HG03095 (cell line): ENCODE measurements around the gene OTOG.

Experiments used
- ATAC-seq: cut with Tn5 transposase; IDR thresholded peaks from one replicate; pipeline ENCODE4 v1.9.1; 2021; ENCODE audit warnings: moderate library complexity; ENCODE audit not compliant: unreplicated experiment

Gene OTOG

GRCh38 chr11:17517186-17517585, 29.9 kb upstream of the OTOG start:
- ATAC-seq, result no peak

- ATAC-seq, result no peak
Observed at GRCh38 chr11:17518366-17518765, 28.7 kb upstream of the OTOG start.

GRCh38 chr11:17519061-17519885, 27.8 kb upstream of the OTOG start:
- ATAC-seq, result no peak

GRCh38 chr11:17521106-17521900, 25.8 kb upstream of the OTOG start:
- ATAC-seq, result no peak

GRCh38 chr11:17522655-17523054, 24.4 kb upstream of the OTOG start:
- no peak for ATAC-seq

GRCh38 chr11:17524221-17524620, 22.8 kb upstream of the OTOG start:
- no peak for ATAC-seq

DNA sequence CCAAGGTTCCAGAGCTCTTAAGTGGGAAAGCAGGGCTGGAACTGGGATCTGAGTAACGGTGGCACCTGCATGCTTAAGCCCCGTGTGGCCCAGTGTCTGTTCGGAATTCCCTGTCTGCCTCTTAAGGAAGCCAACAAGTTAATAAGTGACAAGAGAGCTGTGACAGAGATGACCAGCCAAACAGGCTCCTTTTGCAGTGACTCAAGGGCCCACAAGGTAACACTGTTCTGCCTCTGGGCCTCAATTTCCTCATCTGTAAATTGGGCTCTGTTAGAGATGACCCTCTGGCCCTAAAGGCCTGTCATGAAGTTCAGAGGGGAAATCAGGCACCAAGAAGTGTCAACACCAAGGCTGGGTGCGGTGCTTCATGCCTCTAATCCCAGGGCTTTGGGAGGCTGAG, 21.5 kb upstream of the OTOG start:
- no peak for ATAC-seq

DNA sequence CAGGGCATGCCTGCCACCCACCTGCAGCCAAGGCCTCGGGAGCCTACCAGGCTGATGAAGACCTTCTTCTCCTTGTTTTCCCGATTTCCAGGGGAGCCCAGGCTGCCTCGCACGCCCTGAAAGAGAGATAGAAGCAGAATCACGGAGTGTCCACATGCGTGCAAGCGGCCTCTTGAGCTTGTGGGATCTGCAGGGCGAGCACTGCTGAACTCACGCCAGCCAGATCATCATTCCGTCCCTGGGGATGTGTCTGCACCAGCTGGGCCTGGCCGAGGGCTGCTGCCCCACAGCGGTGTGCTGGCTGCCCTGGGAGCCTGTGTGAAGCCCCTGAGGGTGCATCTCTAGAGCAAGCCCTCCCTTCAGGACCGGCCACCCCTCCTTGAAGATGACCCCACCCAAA, 20.7 kb upstream of the OTOG start:
- no peak for ATAC-seq

- no peak for ATAC-seq
Observed at GRCh38 chr11:17526931-17527627, 20.0 kb upstream of the OTOG start.

GRCh38 chr11:17527628-17527995, 19.4 kb upstream of the OTOG start:
- no peak for ATAC-seq

- peak; percentile 75 for ATAC-seq
Observed at GRCh38 chr11:17528181-17528691, 18.8 kb upstream of the OTOG start.

DNA sequence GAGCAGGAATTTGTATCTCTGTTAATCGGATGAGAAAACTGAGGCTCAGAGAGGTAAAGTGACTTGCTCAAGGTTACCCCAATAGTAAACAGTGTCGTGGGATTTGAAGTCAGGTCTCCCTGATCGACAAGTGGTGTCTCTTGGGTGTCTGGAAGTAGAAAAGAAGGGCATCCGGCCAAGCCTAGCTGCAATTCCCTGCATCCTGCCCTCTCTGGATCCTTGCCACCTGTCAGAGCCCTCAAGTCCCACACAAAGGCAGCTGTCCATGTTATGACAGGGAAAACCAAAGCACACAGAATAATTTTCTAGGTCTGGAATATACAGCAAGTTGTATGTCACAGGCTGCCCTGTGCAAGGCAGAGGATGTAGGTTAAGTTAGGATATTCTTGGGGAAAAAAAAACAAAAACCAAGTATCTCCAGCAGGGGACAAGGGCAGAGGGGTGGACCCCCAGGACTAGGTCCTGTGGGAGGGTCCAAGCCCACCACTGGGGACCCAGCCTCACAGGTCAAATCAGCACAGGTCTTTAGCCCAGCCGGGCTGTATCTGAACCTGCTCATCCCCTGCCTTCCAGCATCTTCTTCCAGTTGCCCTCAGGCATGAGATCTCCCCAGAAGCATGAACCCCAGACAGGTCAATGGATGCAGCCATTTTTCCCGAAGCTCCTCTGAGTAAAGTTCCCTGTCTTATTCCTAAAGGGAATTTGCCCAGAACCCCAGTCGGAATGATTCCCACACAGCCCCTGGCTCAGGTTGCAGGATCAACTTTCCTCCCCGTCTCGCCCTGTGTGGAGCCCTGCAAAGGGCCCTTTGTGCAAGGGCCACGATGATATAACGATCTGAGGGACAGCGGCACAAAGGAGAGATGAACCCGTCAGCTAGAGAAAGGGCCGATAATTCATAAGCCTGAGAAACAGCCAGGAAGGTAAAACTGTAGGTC, 17.9 kb upstream of the OTOG start:
- ATAC-seq, result no peak

DNA sequence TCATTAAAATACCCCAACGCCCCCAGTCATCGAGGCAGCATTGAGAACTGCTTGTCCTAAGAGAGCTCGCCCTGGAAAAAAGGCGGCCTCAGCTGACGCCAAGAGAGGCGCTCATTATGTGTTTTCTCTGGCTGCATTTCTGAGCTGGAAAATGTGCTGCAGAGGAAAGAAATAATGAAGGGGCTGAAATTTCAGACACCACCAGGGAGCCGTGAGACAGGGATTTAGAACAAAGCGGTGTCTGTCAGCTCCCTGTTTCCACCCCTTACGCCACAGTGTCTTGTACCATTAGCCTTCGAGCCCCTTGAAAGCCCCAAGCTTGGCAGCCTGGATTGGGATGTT, 17.2 kb upstream of the OTOG start:
- ATAC-seq, result no peak

- no peak for ATAC-seq
Observed at GRCh38 chr11:17531071-17531600, 15.9 kb upstream of the OTOG start.

- ATAC-seq, result no peak
Observed at GRCh38 chr11:17531636-17532113, 15.4 kb upstream of the OTOG start.

DNA sequence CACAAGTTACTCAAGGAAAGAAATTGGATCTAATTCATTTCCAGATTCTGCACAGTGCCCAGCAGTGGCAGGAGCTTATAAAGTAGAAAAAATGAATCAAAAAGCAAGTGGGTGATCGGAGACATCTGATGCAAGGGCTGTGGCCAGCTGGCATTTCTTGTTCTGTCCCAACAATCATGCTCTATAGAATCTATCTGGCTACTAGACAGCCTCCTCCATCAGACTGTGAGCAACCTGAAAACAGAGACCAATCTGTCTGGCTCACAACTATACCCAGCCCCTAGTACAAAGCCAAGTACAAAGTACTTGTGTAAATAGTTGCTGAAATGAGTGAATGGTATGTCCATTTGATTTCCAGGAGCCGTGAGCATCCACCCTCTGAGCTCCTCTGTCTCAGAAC, 14.3 kb upstream of the OTOG start:
- no peak for ATAC-seq

- no peak for ATAC-seq
Observed at GRCh38 chr11:17533341-17533740, 13.7 kb upstream of the OTOG start.

DNA sequence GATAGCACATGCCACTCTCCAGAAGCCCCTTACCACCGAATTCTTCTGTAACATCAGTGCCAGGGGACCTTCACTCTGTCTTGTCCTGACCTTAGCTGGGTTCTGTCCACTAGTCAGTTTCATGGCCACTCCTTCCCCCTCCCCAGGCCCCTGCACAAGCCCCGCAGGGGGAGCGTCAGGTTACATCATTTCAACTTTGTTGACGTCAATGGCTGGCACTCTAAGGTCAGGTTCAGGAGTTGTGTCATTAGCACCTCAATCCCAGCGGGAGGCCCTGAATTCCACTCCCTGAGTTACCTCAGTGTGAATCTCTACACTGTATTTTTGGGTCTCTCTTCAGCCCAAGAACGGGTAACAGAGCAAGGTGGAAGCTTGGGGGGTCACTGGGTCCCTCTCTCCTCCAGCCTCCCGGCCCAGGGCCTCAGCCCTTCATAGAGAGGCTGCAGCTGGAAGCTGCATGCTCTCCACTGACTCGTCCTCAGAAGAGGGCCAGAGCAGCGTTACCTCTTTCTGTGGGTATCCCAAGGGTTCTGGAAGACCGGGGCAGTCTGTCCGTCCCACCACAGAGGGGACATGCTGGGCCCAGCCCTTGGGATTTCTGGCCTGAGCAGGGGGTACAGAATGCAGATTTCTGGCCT, 13.2 kb upstream of the OTOG start:
- no peak for ATAC-seq

DNA sequence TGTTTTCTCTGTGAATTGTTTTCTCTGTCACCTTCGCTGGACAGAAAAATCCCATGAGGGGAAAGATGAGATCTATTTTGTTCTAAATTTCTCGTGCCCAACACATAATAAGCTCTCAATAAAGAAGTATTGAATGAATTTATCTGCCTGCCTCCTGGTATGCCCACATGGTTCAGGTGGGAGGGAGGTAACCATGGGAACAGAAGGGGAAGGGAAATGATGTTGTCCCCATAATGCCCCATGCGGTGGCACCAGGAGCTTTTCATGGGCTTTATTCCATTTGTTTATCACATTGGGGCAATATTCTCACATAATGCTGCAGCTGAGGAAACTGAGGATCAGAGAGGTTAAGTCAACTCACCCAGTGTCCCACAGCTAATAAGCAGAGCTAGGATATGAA, 11.6 kb upstream of the OTOG start:
- no peak for ATAC-seq

- no peak for ATAC-seq
Observed at GRCh38 chr11:17537261-17537660, 9.8 kb upstream of the OTOG start.
